ENCODE data around the gene NFKBIB.
"Not testable (repeated sequence)": the region's sequence is repeated elsewhere in the genome, so short reads cannot be mapped to it uniquely, and the experiment has no call there.

The NFKBIB gene

DNA sequence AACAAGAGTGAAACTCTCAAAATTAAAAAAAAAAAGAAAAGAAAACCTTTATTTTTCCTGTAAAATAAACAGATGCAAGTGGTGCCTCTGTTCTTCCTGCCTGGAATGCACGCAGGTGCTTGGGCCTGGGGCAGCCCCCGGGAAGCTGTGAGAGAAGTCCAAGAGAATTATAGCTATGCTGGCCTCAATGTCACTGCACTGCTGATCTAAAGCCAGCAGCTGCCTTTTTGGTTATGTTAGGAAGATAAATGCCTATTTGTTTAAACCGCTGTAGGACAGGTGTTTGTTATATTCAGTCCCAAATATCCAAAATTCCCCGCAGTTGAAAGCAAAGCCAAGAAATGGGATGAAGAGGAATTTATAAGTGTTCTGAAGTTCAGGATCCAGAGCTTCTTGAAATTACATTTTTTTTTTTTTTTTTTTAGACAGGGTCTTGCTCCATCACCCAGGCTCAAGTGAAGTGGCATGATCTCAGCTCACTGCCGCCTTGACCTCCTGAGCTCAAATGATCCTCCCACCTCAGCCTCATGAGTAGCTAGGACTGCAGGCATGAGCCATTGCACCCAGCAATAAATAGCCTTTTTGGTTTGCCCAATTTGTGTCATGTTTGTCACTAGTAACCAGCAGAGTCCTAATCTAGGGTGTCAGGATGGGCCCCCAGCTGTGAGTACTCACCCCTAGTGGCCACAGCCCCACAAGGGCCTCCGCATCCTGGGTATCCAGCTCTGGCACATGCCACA lies 23.9 kb upstream of the NFKBIB start:
- DNase-seq, result no peak

DNA sequence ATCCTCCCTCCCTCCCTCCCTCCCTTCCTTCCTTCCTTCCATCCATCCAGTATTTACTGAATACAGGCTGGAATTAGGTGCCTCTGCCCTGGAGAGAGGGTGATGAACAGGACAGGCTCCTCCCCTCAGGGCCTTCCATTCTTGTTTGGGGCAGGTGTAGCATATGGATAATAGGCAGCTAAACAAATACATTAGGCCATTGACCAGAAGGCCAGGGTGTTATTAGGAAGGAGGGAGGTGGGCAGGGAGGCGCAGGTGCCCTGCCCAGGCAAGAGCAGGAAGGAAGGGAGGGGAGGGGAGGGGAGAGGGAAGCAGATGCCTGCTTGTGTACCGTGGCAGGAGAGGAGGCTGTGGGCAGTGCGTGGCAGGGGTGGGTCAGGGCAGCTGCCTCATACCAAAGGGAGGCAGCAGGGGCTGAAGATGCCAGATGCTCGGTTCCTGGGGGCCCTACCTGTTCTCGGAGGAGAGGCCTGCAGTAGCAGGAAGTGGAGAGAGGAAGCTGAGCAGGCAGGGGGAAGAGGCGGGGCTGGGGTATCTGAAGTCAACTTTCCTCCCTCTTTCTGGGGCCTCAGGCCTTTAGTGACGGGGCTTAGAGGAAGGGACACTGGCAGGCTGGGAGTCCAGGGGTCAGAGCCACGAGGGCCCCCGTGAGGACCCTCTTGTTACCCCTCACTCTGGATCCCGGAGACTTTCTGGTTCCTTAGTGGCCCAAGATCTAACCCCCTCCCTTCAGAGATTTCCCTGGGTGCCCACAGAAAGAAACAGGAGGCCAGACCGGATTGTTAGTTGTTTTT lies 21.8 kb upstream of the NFKBIB start, which contains the start of gene RINL:
Gene RINL, minus strand, starts transcription at position 495 of the 794 bp plus-strand sequence. CDS start 1,533 bp downstream, outside the sequence.
- no peak for DNase-seq

DNA sequence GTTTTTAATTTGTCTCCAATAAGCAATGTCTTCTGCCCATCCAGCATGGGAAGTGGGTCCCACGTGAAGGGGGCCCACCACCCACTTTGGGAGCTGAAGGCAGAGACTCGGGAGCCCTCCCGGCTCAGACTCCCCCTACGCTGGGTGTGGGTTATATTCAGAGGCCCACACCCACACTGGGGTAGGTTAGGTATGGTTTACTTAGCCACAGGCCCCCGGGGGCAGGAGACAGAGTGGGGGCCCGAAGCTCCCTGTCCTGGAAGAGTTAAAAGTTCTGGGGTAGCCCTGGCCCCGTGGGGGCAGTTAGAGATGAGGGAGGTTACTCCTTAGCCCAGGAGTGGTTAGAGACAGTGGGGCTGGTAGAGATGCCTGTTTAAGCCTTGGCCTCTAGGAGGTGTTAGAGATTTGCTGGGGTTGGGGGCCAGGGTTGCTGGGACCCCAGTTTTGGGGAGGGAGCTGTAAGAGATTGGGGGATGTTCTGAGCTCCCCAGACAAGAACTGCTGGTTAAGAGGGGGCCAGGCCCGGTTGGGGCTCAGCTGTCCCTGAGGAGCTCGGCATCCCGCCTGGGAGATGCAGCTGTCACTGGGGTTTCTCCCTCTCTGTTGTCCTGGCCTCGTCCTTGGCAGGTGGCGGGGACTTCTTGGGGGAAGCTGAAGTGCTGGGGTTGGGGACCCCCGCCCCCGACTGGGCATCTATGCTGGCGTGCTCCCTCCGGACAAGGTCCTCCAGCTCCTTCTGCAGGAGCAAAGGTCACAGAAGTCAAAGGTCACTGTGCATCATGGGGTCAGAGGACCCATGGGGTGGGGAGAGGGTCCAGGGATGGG lies 21.0 kb upstream of the NFKBIB start:
- DNase-seq, result no peak

DNA sequence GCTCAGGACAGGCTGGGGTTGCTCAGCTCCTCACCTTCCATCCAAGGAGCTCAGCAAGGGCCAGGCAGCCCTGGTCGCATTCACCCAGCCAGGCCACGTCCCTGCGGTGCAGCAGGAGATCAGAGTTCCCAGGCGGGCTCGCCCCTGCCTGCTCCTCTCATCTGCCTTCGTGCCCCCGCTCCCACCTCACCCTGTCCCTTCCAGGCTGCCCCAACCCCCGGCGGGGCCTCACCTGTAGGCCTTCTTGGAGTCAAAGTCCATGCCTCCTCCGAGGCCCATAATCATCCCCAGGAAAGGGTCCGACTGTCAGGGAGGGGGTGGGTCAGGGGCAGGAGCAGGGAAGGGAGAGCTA lies 20.4 kb upstream of the NFKBIB start:
- no peak for DNase-seq

DNA sequence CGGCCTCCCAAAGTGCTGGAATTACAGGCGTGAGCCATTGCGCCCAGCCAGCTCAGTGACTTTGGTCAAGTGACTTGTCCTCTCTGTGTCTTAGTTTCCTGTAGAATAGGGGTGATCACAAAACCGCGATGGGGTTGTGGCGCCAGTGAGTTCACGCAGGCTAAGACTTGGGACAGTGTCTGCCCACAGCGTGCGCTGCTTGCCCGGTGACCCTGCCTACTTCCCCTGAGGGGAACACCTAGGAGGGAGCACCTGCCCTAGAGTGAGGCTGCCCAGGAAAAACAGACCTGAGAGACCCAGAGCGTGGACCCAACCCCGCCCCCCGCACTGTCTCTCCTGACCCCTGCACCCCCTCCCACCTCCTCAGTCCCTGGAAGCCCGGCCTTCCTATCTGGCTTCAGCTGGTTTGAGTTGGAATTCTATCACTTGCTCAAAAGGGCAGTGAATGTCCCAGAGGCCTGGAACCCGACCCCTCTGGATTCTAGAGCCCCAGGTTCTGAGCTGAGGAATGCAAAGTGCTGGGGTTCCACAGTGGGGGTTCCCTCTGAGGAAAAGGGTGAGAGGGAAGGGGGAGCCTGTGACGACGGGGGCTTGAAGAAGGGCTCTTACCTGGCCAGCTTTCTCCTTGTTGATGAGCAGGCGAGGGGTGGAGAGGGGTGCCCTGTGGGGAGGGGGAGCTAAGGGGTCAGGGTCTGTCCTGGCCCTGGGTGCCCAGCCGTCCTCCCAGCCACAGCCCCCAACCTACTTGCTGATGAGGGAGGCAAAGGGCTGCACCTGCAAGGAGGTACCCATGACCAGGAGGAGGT lies 19.5 kb upstream of the NFKBIB start:
- no peak for DNase-seq

DNA sequence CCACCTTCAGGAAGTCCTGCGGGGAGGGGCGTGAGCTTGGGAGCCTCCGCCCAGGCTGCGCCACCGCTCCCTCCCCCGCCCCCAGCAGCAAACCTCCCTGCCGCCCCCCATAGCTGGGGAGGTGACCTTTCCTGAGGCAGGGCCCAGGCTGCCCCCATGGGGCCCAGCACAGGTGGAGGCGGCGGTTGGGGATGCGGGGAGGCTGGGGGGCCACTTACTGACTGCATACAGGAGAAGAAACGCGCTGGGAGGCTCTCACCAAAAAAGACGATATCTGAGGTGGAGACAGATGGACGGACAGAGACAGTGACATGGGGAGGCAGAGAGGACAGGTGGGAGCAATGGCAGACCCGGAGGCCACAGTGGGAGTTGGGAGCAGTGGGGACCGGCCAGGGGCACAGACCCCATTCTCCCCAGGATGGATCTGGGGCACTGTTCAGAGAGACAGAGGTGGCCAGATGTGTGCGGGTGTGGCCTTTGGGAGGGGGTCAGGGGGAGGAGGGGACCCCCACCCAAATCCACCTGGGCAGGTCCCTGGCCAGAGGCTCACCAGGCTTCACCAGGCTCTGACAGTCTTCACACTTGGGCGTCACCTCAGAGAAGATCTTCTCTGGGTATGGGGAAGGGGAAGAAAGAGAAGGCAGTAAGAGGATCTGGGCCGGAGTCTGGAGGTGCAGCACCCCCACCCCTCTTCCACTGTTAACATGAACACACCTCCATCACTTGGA lies 18.7 kb upstream of the NFKBIB start:
- no peak for DNase-seq

DNA sequence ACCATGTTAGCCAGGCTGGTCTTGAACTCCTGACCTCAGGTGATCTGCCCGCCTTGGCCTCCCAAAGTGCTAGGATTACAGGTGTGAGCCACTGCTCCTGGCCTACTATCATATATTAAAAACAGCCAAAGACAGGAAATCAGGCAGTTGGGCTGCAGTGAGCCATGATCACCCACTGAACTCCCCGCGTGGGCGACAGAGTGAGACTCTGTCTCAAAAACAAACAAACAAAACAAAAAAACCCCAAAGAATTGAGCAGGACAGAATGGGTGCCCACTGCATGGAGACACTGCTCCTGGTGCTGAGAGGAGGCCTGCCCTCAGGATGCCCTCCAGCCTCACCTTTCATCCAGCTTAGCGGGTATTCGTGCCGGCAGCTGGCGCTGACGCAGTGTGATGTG lies 16.5 kb upstream of the NFKBIB start:
- no peak for DNase-seq

DNA sequence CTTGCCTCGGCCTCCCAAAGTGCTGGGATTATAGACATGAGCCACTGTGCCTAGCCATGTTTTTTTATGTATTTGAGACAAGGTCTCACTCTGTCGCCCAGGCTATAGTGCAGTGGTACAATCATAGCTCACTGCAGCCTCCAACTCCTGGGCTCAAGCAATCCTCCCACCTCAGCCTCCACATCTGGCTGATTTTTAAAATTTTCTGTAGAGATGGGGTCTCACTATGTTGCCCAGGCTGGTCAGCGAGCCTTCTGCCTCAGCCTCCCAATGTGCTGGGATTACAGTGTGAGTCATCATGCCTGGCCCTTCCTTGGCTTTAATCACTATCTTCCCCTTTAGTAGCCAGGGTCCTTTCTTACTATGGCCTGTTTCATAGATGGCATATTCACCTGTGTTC lies 15.1 kb upstream of the NFKBIB start:
- not testable (repeated sequence) for DNase-seq

DNA sequence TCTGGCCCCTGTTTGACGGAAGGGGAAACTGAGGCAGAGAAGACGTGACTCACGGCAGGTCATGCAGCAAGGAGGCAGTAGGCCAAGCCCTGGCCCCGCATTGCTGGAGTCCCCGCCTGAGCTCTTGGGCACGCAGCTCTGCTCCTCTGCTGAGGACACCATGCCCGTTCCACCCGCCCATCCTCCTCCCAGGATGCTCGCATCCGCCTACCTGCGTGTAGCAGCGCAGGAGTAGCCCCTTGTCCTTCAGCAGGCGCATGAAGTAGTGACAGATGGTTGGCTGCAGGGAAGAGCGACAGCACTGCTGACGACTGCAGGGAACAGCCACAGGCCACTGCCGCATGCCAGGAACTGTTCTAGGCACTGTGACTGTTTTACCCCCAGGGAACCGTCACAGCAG lies 10.9 kb upstream of the NFKBIB start:
- DNase-seq, result no peak

DNA sequence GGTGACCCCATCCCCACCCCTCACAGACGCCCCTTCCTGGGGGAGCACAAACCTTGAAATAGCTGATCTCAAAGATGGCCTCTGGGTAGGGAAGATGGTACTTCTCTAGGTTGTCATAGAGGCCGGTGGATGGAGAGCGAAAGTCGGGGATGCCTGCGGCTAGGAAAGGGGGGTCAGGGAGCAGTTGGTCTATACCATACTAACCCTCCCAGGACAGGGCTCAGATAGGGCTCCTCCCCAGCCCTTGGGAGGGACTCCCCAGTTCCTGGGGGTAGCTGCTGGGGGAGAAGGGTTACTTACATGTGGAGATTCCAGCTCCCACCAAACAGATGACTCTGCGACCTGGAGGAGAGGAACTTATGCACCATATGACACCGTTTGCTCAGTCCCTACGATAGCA lies 10.0 kb upstream of the NFKBIB start:
- DNase-seq, result no peak

DNA sequence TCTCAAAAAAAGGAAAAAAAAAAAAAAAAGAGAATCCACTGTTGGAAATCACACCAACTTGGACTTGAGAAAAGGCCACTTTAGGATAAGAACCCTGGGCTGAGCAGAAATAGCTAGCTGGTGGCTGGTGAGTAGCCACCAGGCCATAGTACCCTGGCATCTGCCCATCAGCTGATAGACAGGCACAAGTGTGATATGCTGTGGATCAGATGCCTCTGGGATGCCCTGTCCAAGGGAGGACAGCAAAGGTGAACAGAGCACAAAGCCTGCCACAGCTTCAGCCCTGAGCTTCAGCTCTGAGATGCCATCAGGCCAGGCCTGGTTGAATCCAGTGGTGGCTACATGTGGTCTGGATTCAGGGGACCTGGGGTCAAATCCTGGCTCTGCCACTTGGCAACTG lies 9.1 kb upstream of the NFKBIB start:
- no peak for DNase-seq

DNA sequence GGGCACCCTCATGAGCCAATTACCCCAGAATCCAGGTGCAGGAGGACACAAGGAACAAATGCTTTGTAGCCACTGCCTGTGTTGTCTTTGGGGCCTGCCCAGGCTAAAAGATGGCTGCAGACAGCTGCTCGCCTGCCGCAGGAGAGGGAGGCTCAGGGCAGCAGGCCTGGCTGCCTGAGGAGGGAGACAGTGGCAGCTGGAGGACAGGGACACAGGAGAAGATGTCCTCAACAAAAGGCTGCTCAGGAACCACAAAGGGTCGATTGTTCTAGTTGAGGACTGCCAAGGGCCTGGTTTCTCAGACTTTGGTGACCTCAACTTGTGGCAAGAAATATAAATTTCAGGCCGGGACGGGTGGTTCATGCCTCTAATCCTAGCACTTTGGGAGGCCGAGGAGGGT lies 8.0 kb upstream of the NFKBIB start:
- DNase-seq, result no peak

DNA sequence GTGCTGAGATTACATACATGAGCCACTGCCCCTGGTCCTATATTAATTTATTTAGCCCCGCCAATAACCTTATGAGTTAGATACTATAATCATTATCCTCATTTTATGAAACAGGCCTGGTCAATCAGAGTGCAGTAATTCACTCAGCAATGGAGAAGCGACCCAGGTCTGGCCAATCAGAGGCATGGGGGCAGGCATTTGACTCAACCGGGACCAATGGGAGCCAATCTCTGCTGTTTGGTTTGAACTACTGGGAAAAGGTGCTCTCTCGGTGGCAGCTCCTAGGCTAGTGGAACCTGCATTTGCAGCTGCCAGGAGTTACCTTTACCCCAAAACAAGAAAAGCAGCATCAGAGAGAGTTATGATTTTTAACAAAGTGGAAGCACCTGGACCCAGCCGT lies 6.9 kb upstream of the NFKBIB start:
- no peak for DNase-seq

DNA sequence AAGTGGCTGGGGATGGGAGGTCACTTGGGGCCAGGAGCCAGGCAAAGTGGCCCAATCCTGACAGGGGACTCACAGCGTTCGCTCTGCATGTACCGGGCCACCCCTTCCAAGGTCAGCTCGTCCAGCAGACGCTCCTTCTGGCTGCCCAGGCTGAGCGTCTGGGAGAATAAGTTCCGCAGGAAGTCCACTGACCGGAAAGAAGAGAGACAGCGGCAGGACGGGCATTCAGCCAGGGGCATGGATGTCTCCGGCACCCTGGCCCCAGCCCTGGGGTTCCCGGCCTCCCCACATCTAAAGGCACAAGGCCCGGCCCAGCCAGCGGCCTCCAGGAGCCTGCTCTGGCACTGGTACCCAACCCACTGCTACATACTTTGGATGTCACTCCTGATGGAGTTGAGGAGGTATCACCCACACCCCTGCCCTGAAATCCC lies 6.4 kb upstream of the NFKBIB start:
- no peak for DNase-seq

DNA sequence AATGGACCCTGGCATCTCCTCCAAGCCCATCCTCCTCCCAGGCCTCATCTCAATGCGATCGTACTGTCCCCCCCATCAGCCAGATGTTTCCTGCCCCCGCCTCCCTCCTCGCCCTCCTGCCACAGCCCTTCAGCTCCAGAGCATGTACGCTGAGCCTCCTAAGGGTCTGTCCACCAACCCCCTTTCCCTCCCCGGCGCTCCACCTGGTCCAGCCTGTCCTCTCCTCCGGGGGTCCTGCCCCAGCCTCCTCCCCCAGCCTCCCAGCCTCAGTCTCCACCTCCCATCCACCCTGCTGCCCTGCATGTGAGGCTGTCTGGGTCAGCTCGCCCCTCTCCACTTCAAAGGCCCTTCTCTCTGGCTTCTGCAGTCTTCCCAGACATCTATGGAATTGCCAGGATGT lies 4.8 kb upstream of the NFKBIB start:
- DNase-seq, result no peak

DNA sequence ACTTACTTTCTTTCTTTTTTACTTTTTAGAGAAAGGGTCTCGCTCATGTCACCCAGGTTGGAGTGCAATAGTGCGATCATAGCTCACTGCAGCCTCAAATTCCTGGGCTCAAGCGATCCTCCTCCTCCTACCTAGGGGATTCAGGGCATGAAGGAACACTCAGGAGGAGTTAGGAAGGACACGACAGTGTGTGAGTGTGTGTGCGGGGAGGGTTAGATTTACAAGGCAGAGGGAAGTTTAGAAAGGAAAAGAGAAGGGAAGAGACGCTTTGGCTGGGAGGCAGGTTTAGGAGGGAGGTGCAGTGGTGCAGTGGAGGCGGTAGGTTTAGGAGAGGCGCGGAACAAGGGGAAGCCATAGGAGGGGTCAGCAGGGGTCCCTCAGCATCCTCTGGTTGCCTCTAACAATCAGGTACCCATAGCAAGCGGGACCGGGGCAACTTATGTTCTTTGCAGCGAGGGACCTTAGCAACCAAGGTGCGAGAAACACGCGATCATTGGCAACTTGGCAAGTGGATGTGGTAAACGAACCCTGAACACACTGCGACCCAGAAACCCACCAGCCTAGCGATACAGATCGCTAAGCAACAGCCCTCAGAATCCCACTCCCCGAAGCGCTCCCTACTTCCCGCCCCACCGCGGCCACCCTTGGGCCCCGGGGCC lies 852 bp upstream of the NFKBIB start:
- DNase-seq, result no peak

DNA sequence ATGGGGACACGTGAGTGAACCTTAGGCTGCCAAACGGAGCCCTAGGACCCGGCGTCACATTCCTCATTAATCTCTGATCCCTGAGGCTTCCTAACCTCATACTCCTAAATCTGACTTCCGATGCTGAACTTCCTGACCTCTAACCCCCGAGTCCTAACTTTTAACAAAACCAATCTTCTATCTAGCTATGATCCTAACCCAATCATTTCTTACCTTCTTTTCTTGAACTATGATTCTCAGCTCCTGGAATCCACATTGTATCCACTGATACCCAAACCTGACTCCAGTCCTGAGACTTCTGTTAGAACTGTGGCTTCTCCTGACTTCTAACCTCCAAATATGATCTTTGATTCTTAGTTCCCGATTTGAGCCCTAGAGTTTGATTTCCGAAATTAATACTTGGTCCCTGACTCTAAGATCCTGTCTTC lies 447 bp downstream of the NFKBIB start:
- no peak for DNase-seq

DNA sequence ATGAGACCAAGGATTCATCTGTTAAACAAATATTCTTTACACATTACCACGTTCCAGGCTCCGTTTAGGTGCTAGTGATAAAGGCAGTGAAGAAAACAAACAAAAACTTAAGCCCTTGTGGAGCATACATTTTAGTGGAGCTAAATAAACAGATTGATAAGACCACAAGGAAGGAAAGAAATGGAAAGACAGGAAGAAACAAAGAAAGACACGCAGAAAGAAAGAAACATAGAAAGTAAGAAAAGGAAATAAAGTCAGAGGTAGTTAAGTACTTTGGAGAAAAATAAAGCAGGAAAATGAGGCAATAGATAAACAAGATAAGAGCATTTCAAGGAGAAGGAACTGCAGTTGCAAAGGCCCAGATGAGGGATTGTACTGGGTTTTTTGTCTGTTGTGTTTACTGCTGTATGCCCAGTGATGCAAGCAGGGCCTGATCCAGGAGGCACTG lies 998 bp downstream of the NFKBIB start:
- DNase-seq, result no peak

DNA sequence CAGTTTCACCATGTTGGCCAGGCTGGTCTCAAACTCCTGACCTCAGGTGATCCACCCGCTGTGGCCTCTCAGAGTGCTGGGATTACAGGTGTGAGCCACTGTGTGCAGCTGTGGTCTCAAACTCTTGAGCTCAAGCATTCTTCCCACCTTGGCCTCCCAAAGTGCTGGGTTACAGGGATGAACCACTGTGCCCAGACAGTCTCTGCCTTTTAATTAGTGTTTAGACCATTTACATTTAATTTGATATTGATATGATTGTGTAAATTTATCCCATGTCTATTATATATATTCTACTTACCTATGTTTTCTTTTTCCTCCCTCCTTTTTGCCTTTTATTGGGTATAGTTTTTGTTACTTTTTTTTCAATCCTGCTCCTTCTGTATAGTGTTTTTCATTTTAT lies 1.9 kb downstream of the NFKBIB start:
- no peak for DNase-seq

DNA sequence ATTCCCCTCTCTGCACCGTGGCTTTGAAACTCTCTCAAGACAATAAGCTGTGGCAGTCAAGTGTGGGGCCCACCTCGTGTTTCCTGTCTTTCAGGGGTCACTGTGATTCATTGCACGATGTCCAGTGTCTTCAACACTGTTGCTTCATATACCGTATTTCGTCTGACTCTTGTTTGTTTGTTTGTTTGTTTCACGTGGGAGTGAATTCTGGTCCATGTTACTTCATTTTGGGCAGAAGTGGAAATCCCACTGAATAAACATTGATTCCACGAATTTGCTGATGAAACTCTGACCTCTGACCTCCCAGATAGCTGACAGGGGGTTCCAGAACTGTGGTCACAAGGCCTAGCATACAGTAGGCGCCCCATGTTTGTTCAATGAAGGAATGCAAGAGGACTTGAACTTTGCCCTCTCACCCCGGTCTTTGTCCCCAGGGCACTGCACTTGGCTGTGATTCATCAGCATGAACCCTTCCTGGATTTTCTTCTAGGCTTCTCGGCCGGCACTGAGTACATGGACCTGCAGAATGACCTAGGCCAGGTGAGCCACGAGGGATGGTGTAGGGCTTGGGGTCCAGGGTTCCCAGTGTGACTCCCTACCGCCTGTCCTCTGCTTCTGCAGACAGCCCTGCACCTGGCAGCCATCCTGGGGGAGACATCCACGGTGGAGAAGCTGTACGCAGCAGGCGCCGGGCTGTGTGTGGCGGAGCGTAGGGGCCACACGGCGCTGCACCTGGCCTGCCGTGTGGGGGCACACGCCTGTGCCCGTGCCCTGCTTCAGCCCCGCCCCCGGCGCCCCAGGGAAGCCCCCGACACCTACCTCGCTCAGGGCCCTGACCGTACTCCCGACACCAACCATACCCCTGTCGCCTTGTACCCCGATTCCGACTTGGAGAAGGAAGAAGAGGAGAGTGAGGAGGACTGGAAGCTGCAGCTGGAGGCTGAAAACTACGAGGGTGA lies 5.1 kb downstream of the NFKBIB start:
- no peak for DNase-seq
